K562 (cell line): ENCODE results near the gene IL20. TPM values are rescaled to one million over a fixed set of nuclear protein-coding genes. Genes with fewer than 3 reads are reported as not detected.

Experiments used
- ARID3A ChIP-seq: IDR thresholded peaks from 2 replicates; pipeline ENCODE4 v1.6.1; 2012; ENCODE audit warnings: low read depth, low read length, improper control_type of control experiment, borderline replicate concordance
- CBX1 ChIP-seq: sonication (generic); IDR thresholded peaks from 2 replicates; pipeline ENCODE4 v1.6.1; 2016; ENCODE audit warnings: antibody characterized with exemption, low read depth, mild to moderate bottlenecking
- ELF1 ChIP-seq: fragments of 200-800 bp; sonication (Bioruptor generic); IDR thresholded peaks from 2 replicates; pipeline ENCODE4 v1.6.1; 2016; ENCODE audit warnings: missing genetic modification characterization, missing compliant biosample characterization
- ETV5 ChIP-seq: sonication (generic); formaldehyde crosslinking; IDR thresholded peaks from 2 replicates; pipeline ENCODE4 v1.4.0; 2020; ENCODE audit warnings: low read depth, mild to moderate bottlenecking, missing genetic modification reagents
- FIP1L1 ChIP-seq: fragments of 200-400 bp; formaldehyde crosslinking; IDR thresholded peaks from 2 replicates; pipeline ENCODE4 v1.6.1; 2018; ENCODE audit warnings: mild to moderate bottlenecking, low read depth, low read length; ENCODE audit not compliant: poor library complexity, severe bottlenecking
- FOXM1 ChIP-seq, 2 experiments: fragments of 450-650 bp in 1 of 2; sonication (generic) in 1 of 2; formaldehyde crosslinking in 1 of 2; IDR thresholded peaks; 2 replicates each; pipeline versions ENCODE4 v1.6.1 to v1.9.0; 2017 to 2022; ENCODE audit warnings: low read depth in 2 of 2, mild to moderate bottlenecking in 2 of 2, missing genetic modification reagents in 1 of 2, moderate library complexity in 1 of 2
- HNRNPUL1 ChIP-seq: fragments of 200-400 bp; formaldehyde crosslinking; IDR thresholded peaks from 2 replicates; pipeline ENCODE4 v1.6.1; 2017; ENCODE audit warnings: low read length
- ID3 ChIP-seq, 2 experiments: fragments of 250-450 bp in 1 of 2; fragments of 450-650 bp in 1 of 2; sonication (Bioruptor Pico) in 1 of 2; IDR thresholded peaks; 2 replicates each; pipeline versions ENCODE4 v1.6.1 to v1.8.0; 2016 to 2021; ENCODE audit warnings: mild to moderate bottlenecking in 2 of 2, moderate library complexity in 2 of 2, missing compliant biosample characterization in 1 of 2, missing genetic modification characterization in 1 of 2
- JUN ChIP-seq, 2 experiments: sonication (generic) in 1 of 2; formaldehyde crosslinking in 1 of 2; IDR thresholded peaks; 2 replicates each; pipeline versions ENCODE4 v1.6.1 to v1.8.0; 2012 to 2022; ENCODE audit warnings: borderline replicate concordance in 2 of 2, mild to moderate bottlenecking in 2 of 2, improper control_type of control experiment in 1 of 2, low read depth in 1 of 2, low read length in 1 of 2, missing genetic modification reagents in 1 of 2
- JUND ChIP-seq, 2 experiments: IDR thresholded peaks; 2 replicates in 1 of 2; 3 replicates in 1 of 2; pipeline ENCODE4 v1.6.1; 2011; ENCODE audit warnings: borderline replicate concordance in 2 of 2, low read depth in 2 of 2, low read length in 2 of 2, improper control_type of control experiment in 1 of 2, missing biosample characterization in 1 of 2, missing genetic modification characterization in 1 of 2, missing genetic modification reagents in 1 of 2
- RCOR1 ChIP-seq, 2 experiments: IDR thresholded peaks; 2 replicates each; pipeline ENCODE4 v1.6.1; 2012; ENCODE audit warnings: low read depth in 2 of 2, low read length in 2 of 2, borderline replicate concordance in 1 of 2, improper control_type of control experiment in 1 of 2
- TAF7 ChIP-seq: fragments of 450-650 bp; IDR thresholded peaks from 2 replicates; pipeline ENCODE4 v1.6.1; 2016; ENCODE audit warnings: missing genetic modification characterization, missing compliant biosample characterization
- THRAP3 ChIP-seq: fragments of 450-650 bp; IDR thresholded peaks from 2 replicates; pipeline ENCODE4 v1.6.1; 2016; ENCODE audit warnings: mild to moderate bottlenecking, inconsistent platforms, borderline replicate concordance
- ZNF12 ChIP-seq: sonication (generic); formaldehyde crosslinking; IDR thresholded peaks from 2 replicates; pipeline ENCODE4 v1.4.0; 2020; ENCODE audit warnings: mild to moderate bottlenecking, missing genetic modification reagents
- ZNF282 ChIP-seq: sonication (generic); formaldehyde crosslinking; IDR thresholded peaks from 2 replicates; pipeline ENCODE4 v1.8.1; 2023; ENCODE audit warnings: missing genetic modification reagents
- ZNF589 ChIP-seq: fragments of 200-800 bp; sonication (Bioruptor generic); IDR thresholded peaks from 2 replicates; pipeline ENCODE4 v1.6.1; 2016; ENCODE audit warnings: low read depth, missing genetic modification characterization, missing compliant biosample characterization
- polyA plus RNA-seq, 8 experiments: library from polyadenylated mRNA; depleted of rRNA in 4 of 8; stranded (reverse) in 5 of 8; unstranded in 3 of 8; fragments of >200 nt; fragmentation: Nextera tagmentation in 2 of 8; fragmentation: Illumina TruSeq in 1 of 8; extraction: Ambion mirVana in 2 of 8; extraction: Trizol in 1 of 8; gene quantifications; 2 replicates each; pipeline versions ENCODE4 v1.2.1 to v1.2.3, GENCODE V29; 2011 to 2014; ENCODE audit warnings: inconsistent platforms in 1 of 8, missing spikeins in 1 of 8
- total RNA-seq, 7 experiments: library from RNA; depleted of rRNA in 6 of 7; stranded (reverse); fragments of >200 nt in 6 of 7; fragmentation: Illumina TruSeq in 2 of 7; extraction: Trizol in 2 of 7; gene quantifications; 2 replicates each; pipeline versions ENCODE4 v1.2.1 to v1.2.3, GENCODE V29; 2011 to 2021; ENCODE audit warnings: low replicate concordance in 1 of 7
- TF ChIP-seq, protein P1 (sequence below): fragments of 250-450 bp; sonication (Bioruptor Pico); IDR thresholded peaks from 2 replicates; pipeline ENCODE4 v1.8.0; 2021; ENCODE audit warnings: mild to moderate bottlenecking, moderate library complexity
- TF ChIP-seq, protein P2 (sequence below): fragments of 450-650 bp; formaldehyde crosslinking; IDR thresholded peaks from 2 replicates; pipeline ENCODE4 v1.4.0; 2022; ENCODE audit warnings: missing genetic modification characterization

IL20 gene
- total and polyA plus RNA-seq, 9 of the 15 experiments (the other 6 are each of a cell fraction or from before 2014, with no cell fraction given), result not detected

DNA sequence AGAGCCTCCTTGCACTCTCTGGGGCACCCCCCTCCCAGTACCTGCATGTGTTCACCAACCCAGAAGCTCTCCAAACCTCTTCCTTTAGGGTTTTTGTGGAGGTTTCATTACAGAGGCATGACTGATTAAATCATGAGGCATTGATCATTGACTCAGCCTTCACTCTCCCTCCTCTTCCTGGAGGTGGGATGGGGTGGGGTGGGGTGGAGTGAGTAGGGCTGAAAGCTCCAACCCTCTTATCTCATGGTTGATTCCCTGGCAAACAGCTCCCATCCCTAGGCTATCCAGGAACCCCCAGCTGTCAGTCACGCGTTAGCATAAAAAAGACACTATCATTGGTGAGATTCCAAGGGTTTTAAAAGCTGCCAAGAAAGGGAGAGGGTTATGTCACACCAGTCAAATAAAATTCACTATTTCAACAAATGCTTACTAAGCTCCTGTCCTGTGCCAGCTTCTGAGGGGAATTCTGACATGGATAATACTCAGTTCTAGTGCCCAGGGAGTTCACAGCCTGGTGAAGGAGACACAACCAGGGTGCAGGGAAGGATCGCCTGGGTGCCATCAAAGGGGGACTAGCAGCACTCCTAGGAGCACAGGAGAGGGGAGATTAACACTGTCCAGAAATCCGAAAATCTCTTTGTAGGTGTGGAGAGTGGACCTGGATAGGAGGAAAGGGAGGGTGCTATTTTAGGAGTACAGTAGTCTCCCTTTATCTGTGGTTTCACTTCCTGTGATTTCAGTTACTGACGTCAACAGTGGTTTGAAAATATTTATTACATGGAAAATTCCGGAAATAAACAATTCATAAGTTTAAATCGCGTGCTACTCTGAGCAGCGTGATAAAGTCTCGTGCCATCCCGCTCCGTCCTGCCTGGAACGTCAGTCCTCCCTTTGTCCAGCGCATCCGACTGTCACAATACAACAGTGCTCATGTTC, 25.0 kb downstream of the IL20 start (continued):
- TF ChIP-seq, protein P1, sequence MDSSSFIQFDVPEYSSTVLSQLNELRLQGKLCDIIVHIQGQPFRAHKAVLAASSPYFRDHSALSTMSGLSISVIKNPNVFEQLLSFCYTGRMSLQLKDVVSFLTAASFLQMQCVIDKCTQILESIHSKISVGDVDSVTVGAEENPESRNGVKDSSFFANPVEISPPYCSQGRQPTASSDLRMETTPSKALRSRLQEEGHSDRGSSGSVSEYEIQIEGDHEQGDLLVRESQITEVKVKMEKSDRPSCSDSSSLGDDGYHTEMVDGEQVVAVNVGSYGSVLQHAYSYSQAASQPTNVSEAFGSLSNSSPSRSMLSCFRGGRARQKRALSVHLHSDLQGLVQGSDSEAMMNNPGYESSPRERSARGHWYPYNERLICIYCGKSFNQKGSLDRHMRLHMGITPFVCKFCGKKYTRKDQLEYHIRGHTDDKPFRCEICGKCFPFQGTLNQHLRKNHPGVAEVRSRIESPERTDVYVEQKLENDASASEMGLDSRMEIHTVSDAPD, result no peak
- TF ChIP-seq ARID3A (no peak), ID3 (CRISPR knock-in tag; IDR thresholded peaks at IDR 0.05) (no peak), ID3 (tag; IDR thresholded peaks at IDR 0.05) (no peak), ZNF282 (CRISPR knock-in tag) (no peak), THRAP3 (no peak), FIP1L1 (no peak), HNRNPUL1 (no peak), ETV5 (CRISPR knock-in tag) (peak; percentile 46; the same call in 1 of the 2 replicates), TAF7 (tag) (no peak), FOXM1 (IDR thresholded peaks at IDR 0.05; ENCODE audit: low read depth) (peak; percentile 54; the same call in 1 of the 2 replicates), FOXM1 (CRISPR knock-in tag; IDR thresholded peaks at IDR 0.05; ENCODE audit: low read depth) (no peak), RCOR1 (IDR thresholded peaks at IDR 0.05; ENCODE audit: borderline replicate concordance in 1 of 2, low read depth in 2 of 2, low read length in 2 of 2) (peak in 1 of 2 experiments; percentile 40; a peak in 1 of 4 replicates), JUND (IDR thresholded peaks at IDR 0.05; ENCODE audit: borderline replicate concordance, low read depth, low read length) (peak; percentile 24; the same call in 1 of the 2 replicates), JUND (tag; IDR thresholded peaks at IDR 0.05; ENCODE audit: borderline replicate concordance, low read depth, low read length) (peak; percentile 38; the same call in 1 of the 3 replicates), ZNF589 (peak; percentile 41; the same call in 1 of the 2 replicates), ELF1 (tag) (no peak), CBX1 (no peak), ZNF12 (CRISPR knock-in tag) (no peak), JUN (IDR thresholded peaks at IDR 0.05; ENCODE audit: borderline replicate concordance, low read depth, low read length) (no peak), JUN (CRISPR knock-in tag; IDR thresholded peaks at IDR 0.05; ENCODE audit: borderline replicate concordance) (no peak)
- TF ChIP-seq, protein P2, sequence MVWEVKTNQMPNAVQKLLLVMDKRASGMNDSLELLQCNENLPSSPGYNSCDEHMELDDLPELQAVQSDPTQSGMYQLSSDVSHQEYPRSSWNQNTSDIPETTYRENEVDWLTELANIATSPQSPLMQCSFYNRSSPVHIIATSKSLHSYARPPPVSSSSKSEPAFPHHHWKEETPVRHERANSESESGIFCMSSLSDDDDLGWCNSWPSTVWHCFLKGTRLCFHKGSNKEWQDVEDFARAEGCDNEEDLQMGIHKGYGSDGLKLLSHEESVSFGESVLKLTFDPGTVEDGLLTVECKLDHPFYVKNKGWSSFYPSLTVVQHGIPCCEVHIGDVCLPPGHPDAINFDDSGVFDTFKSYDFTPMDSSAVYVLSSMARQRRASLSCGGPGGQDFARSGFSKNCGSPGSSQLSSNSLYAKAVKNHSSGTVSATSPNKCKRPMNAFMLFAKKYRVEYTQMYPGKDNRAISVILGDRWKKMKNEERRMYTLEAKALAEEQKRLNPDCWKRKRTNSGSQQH (CRISPR knock-in tag), result no peak
